ENCODE results near the gene RNF151.
"Not testable (repeated sequence)": the region's sequence is repeated elsewhere in the genome, so short reads cannot be mapped to it uniquely, and the experiment has no call there.

RNF151 gene, protein sequence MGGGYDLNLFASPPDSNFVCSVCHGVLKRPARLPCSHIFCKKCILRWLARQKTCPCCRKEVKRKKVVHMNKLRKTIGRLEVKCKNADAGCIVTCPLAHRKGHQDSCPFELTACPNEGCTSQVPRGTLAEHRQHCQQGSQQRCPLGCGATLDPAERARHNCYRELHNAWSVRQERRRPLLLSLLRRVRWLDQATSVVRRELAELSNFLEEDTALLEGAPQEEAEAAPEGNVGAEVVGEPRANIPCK

DNA sequence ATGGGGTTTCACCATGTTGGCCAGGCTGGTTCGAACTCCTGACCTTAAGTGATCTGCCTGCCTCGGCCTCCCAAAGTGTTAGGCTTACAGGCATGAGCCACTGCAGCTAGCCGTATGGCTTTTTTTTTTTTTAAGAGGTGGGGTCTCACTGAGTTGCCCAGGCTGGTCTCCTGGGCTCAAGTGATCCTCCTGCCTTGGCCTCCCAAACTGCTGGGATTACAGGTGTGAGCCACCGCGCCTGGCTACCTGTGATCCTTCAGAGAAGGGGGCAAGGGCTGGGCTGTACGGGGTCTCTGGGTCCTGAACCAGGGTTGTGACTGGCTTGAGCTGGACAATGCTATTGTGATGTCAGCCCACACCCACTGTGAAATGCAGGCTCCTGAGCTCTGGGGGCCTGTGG, at the start of gene RNF151:
TSS of gene RNF151 (plus strand) at position 397 of the 400 bp plus-strand sequence. CDS start 26 bp downstream, outside the sequence.
- DNase-seq (ENCODE audit: low spot score): no peak

DNA sequence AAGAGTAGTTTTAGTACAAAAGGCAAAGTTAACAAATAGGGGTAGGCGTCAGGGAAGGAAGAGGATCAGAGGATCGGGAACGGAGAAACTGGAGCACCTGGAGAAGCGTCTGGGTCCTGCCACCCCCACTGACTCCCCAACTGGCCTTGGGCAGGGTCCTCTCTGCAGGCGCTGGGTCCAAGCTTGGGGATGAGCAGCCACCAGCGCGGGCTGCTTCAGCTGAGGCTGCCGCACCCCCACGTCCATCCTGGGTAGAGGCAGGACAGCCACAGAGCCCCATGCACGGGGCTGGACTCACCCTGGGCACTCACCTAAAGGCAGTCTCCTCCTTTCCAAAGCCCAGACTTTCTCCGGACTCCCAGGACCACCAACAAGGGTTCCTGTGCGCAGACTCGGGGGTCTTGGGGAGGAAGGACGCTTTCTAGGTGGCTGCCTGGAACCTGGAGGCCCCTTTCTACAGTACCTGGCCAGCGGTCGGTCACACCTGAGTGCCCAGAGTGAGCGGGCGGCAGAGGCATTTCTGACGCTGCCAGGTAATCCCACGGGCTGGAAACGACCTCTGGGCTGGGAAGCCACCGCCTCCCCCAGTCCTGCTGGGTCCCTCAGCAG, 49.5 kb upstream of the RNF151 start:
- no peak for DNase-seq (ENCODE audit: low spot score)

DNA sequence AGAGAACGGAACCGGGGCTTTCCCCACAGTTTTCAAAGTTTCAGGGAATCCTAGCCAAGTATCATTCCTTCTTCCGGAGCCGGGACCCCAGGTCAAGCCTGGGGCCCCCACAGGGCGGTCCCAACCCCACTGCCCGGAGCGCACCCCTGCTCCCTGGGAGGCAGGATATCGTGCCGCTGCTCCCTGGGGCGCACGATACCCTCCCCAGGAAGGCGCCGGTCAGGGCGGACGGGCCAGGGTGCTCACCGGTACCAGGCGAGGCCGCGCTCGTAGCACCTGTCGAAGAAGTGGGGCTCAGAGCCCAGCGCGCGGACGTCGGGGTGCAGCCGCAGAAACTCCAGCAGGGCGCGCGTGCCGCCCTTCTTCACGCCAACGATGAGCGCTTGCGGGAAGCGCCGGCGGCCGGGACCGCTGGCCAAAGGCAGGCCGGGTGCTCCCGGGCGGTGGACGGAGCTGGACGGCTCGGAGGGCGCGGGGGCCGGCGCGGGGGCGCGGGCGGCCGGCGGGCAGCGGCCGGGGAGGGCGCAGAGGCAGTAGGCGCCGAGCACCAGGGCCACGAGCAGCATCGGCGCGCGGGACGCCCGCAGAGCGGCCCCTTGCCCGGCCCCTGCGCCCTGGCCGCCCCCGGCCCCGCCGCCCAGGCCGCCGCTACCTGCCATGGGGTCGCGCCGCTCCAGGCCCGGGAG, 48.8 kb upstream of the RNF151 start:
- DNase-seq (ENCODE audit: low spot score): no peak

DNA sequence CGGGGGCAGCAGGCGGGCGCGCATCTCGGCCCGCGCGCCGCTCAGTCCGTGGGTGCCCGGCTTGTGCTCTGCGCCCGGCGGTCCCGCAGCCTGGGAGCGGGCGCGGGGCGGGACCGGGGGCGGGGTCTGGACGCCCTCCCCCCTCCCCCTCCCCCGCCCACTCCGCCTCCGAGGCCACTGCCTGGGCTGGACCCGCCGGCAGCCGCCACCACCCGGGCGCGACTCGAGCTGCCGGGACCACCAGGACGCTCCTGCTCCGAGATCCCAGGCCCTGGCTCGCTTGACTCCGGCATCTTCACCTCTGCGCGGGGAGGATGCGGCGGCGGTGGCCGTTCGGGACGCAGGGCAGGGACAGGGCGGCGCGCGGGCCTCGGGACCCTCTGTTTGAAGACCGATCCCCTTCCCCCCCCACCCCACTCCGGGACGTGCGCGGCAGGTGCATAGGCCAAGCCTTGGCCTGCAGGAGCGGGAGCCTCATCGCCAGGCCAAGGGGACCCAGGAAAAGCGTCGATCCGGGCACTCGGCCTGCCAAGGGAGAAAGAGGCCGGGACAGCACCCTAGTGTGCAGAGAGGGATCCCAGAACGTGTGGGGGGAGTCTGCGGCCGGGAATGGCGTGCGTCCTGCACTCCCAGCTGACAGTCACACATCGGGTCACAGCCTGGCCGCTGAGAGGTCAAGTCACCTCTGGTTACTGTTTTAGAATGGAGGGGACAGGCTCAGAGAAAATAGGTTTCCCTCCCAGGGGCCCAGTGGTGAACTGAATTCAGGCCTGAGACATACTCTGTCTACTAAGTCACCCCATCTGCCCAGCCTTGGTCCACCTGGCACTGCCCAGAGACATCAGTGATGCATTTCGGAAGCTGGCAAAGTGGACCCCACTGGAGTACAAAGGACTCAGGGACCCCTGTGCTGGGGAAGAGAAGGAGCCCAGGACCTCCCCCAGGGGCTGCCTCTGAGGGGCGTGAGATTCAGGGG, 48.0 kb upstream of the RNF151 start, which contains the start of gene HS3ST6:
TSS of gene HS3ST6 (minus strand) at position 65 of the 976 bp plus-strand sequence. CDS start 92 bp downstream, outside the sequence.
- DNase-seq (ENCODE audit: low spot score): no peak

DNA sequence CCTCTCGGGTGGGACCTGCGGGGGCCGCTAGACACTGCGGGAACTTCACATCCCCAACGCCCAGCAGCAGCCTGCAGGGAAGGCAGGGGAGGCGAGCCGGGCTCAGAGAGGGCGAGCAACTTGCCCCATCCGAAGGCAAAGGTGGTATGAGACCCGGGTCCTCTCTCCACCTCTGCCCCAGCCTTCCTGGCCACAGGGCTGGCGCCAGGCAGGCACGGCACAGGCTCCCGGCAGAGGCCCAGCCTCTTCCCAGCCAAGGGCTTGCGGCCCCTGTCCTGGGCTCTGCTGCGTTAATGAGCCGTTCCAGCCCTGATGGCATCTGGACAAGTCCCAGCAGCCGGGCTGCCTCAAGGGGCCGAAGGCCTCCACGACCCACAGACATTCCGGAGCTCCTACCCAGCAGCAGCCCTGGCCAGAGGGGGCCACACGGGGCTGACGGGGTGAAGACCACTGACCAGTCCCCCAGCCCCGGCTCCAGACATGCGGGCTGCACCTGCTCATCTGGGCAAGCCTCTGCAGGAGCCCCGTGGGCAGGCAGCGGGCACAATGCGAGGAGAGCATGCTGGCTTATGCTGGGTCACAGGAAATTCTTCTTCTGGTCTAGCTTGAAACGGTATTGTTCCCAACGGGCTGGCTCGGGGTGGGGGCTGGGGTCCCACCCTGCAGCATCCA, 47.2 kb upstream of the RNF151 start:
- DNase-seq (ENCODE audit: low spot score): no peak

DNA sequence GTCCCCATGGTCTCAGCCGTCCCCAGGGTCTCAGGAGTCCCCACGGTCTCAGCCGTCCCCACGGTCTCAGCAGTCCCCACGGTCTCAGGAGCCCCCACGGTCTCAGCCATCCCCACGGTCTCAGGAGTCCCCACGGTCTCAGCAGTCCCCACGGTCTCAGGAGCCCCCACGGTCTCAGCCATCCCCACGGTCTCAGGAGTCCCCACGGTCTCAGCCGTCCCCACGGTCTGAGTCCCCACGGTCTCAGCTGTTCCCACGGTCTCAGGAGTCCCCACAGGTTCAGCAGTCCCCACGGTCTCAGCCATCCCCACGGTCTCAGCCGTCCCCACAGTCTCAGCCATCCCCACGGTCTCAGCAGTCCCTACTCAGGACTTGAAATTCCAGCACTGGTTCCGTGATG, 46.5 kb upstream of the RNF151 start:
- not testable (repeated sequence) for DNase-seq (ENCODE audit: low spot score)

DNA sequence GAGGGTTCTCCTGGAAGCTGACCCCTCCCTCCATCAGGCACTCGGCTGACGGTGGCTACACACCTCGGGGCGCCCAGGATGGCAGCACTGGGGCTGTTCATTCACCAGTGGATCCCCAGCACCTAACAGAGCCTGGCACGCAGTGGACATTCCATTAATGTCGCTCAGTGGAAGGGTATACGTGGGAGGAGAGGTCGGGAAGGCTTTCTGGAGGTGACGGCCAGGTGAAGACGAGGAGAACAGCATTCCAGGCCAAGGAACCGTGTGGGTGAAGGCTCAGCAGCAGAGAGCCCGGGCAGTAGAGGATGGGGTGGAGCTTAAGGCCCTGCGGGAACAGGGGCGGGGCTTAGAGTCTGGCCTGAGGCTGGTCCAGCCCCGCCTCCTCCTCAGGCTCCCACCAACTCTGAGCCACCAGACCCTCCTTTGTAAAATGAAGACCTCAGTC, 45.9 kb upstream of the RNF151 start:
- no peak for DNase-seq (ENCODE audit: low spot score)

DNA sequence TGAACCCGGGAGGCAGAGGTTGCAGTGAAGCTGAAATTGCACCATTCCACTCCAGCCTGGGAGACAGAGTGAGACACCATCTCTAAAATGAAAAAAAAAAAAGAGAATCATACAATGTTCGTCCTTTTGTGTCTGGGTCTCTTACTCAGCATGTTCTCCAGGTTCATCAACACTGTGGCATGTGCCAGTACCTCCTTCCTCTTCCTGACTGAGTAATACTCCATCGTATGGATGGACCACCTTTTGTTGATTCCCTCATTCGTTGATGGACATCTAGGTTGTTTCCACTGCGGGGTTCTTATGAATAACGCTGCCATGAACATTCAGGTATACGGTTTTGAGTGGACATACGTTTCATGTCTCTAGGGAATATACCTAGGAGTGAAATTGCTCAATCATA, 44.3 kb upstream of the RNF151 start:
- no peak for DNase-seq (ENCODE audit: low spot score)

DNA sequence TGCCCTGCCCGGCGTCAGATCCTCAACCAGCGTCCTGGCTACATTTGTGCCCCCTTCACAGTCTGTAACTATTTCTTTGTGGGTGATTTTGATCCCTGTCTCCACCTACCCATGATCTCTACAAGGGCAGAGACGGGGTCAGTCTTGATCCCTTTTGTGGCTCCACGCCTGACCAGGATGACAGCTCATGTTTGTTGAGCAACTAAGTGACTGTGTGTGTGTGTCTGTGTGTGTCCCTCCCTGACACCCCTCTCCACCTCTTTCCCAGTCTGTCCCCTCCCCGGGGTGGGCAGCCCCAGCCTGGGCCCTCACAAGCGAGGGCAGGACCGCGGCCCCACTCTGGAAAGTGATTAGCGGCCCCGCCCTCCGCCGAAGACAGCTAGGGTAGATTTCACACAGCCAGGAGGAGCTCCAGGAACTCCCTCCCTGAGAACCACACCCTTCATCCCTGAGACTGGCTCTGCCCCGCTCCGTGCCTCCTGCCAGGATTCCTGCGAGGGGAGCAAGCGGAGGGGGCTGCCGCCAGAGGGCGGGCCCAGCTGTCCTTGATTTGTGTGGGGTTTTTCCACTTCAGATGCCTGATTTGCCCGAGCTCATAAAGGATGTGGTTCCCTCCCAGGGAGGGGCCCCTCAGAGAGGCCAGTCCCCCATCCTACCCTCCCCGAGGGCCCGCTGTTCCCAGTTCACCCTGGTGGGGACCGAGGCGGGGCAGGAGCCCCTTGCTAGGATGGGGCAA, 43.2 kb upstream of the RNF151 start:
- no peak for DNase-seq (ENCODE audit: low spot score)

DNA sequence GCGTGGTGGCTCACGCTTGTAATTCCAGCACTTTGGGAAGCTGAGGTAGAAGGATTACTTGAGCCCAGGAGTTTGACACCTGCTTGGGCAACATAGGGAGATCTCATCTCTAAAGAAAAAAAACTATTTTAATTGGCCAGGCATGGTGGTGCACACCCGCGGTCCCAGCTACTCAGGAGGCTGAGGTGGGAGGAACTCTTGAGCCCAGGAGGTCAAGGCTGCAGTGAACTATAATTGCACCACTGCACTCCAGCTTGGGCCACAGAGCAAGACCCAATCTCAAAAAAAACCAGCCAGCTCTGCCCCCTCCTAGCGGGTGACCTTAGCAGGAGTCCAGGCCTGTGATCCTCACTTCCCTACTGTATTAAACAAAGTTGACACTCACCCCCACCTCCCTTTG, 42.6 kb upstream of the RNF151 start:
- no peak for DNase-seq (ENCODE audit: low spot score)

DNA sequence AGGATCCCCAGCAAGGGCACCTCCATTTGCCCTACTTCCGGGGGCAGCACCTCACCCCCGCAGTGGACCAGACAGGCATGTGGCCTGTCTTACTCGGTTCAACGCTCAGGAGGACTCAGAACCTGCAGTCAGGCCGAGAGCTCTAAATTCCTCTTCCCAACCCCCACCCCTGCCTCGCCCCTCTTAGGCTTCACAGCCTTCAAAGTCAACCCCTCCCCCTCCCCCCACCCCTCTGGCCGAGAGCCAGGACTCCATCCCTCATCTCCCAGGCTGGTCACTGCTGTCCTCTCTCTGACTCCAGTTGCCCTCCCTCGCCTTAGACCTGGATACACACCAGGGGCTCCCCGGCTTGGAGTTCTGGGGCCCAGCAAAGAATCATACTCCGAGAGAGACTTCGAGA, 40.4 kb upstream of the RNF151 start:
- DNase-seq (ENCODE audit: low spot score): no peak

DNA sequence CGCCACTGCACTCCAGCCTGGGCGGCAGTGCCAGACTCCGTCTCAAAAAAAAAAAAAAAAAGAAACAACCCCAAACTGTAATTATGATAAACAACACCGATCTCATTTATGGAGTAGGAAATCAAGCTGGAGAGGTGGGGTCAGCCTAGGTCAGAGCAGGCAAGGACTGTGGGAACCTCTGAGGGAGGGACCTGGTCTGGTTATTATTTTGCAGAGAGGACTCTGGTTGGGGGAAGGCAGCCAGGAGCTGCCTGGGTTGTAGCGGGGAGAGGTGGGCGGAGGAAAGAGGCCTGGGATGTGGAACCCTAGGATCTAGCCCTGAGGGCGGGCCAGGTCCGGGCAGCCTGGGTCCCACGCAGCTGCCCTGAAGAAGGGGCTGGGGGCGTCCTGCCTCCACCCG, 37.6 kb upstream of the RNF151 start:
- no peak for DNase-seq (ENCODE audit: low spot score)

DNA sequence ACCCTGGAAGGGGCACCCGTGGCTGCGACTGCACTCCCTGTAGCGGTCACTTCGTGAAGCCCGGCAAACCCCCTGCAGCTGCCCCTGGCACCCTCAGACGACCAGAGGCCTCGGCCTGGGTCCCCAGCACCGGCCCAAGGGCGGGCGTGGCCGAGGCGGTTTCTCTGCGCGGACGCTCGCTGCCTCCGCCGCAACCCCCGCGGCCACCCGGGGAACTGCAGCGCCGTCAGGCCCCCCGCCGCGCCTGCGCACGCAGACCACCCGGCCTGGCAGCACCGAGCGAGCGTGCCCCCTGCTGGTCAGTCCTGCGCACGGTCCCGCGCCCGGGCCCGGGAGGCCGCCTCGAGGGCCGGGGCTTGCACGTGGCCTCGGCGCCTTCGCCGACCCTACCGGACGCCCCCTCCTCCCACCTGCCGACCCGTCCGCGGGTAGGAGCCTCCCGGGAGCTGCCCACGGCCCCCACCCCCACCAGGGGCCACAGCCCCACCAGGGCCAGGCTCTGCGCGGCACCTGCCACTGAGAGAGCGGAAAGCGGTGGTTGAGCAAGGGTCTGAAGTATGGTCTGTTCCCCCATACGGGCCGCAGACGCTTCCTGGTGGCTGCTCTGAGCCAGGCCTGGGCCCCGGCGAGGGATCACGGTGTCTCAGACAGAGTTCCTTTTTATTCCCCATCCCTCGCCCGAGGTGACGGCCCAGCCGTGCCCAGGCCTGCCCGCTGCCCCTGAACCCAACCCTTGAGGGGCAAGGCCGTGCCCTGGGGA, 36.9 kb upstream of the RNF151 start:
- peak; percentile 90 for DNase-seq (ENCODE audit: low spot score)

DNA sequence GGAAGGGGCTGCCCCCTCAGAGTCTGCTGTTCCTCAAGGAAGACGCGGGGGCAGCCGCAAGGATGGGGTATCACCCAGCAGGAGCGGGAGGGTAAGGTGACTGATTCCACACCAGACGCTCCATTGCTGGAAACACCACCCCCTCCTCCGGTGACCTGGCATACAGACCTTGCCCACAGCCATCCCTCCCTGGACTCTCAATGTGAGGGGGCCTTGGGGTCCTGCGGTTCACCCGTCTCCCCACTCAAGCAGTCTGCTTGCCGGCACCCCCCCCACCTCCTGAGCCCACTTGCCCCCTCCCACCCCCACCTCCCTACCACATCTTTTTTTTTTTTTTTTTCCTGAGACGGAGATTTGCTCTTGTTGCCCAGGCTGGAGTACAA, 36.3 kb upstream of the RNF151 start:
- DNase-seq (ENCODE audit: low spot score): no peak

DNA sequence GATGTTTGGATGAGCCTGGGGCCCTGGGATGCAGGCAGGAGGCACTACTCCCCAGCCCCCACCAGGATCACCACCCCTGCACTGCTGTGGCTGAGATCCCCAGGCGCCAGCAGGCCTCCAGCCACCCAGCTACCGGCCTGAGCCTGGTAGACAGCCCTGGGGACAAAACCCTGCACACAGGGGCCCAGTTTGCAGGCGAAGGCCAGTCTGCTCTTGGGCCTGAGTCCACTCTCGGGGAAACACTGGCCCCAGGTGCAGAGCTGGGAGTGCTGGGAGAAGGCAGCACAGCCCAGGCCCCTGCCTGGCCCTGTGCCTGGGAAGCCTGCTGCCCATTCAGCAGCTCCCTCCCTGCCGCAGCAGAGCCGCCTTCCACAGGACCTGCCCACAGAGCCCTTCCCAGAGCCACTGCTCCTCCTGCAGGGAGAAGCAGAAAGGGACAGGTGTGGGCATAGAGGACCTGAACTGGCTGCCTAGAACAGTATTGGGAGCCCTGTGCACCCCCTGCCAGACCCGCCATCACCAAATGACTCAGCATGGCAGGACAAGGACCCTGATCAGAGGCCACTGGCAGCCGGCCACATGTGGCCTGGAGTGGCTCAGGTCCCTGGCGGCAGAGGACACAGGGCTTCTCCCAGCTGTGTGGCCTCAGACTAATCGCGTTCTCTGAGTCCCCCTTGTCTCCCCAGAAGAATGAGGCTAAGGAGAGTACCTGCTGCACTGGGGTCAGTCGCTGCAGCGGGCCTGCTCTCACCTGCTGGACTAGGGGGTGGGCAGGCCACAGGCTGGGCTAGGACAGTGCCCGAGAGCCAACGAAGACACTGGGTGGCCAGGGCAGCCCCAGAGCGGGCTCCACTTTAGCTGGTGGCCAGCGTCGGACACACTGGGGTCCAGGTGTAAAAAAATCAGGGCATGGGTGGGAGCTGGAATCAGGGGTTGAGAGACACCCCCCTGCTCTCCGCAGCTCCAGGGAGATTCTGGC, 34.3 kb upstream of the RNF151 start:
- DNase-seq (ENCODE audit: low spot score): no peak

DNA sequence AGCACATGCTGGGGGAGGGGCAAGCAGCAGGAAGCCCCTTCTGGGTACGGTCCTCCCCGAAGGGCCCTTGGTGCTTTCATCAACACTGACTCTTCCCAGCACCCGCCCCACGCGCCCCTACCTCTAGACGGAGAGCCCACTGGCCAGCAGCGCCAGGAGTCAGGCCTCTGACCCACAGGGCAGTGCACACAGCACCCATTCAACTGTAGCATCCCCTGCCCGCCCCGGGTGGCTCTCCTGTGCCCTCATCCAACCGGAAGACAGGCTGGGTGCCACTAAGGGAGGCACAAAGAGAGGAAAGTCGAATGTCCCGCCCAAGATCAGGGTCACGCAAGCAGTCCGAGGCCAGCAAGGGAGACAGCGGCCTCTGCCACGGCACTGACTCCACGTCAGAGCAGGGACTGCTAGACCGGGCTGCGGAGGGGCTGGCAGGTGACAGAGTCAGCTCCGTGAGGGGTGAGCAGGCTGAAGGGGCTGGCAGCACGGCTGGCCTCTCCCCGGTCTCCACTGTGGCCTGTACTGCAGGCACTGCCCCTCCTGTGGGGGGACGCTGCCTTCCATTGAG, 33.5 kb upstream of the RNF151 start:
- DNase-seq (ENCODE audit: low spot score): no peak

DNA sequence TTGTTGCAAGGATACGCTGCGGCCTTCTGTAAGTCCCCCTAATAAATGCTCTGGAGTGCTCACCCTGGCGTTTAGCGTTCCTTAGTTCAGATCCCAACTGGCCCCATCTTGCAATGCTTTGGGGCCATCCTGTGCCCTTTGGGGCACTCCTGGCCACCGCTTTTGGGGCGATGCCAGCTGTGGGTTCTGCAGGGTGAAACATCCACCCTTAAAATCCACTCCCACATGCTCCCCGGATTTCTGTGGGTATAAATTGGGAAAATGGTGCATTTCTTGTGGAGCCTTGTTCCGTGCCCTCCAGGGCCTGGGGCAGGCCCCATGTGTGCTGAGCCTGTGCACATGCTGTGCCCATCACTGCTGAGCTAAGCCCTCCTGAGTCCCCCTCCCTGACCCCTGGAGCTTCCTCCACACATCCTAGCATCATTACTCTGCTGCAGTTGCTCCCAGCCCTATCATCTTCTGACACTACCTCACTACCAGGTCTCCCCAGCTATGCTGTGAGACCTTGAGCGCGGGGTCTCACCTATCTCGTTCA, 29.6 kb upstream of the RNF151 start:
- no peak for DNase-seq (ENCODE audit: low spot score)

DNA sequence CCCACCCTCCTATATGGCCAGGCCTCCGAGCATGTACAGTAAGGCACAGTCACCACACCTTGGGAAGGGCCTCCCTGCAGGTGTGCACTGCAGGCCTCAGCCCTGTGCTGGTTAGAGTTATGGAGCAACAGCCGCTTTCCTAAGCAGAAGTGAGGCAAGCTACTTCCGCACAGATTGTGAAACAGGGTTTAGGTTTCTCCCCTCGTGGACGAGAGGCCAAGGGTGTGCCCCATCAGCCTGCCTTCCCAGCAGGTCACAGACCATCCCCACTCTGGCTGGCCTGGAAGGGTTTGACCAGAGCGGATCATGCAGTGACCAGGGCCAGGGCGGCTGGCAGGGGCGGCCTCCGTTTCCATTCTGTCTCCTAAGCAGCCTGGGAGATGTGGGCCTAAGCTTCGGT, 28.3 kb upstream of the RNF151 start:
- no peak for DNase-seq (ENCODE audit: low spot score)
